Measurements from ENCODE around the gene WDR48. TPM values are rescaled to one million over a fixed set of nuclear protein-coding genes. Genes with fewer than 3 reads are reported as not detected.

The WDR48 gene
- total and polyA plus RNA-seq, 9 donors: 20.7 to 55.5 (median 38.2) TPM

GRCh38 chr3:39021465-39022285 is 30.1 kb upstream of the WDR48 start:
- H3K36me3 ChIP-seq: no peaks in the 10 kb centered on the region
- TF ChIP-seq EP300 (IDR thresholded peaks at IDR 0.05) (no peak), POLR2A (IDR thresholded peaks at IDR 0.05) (no peak), CTCF (IDR thresholded peaks at IDR 0.05) (no peak)
- peaks cover 2% of the 10 kb centered on the region for H3K4me1 ChIP-seq (ENCODE audit: insufficient read depth)
- H3K9me3 ChIP-seq: no peaks in the 10 kb centered on the region
- H3K27me3 ChIP-seq: no peaks in the 10 kb centered on the region
- no peak overlapping the region for H3K4me3 ChIP-seq
- intact Hi-C loops (cut with DNase I): no loop called here
- no peak overlapping the region for H3K27ac ChIP-seq
- DNase-seq: no peak
- 91 to 94% (median 93%) methylated on average over 4 of the region's 4 CpGs for WGBS, 3 donors

- Histone ChIP-seq H3K27ac (no peak overlapping the region), H3K27me3 (no peaks in the 10 kb centered on the region), H3K36me3 (no peaks in the 10 kb centered on the region), H3K4me3 (no peak overlapping the region), H3K9me3 (no peaks in the 10 kb centered on the region), H3K4me1 (ENCODE audit: insufficient read depth) (peaks cover 4% of the 10 kb centered on the region)
- TF ChIP-seq EP300 (IDR thresholded peaks at IDR 0.05) (no peak), CTCF (IDR thresholded peaks at IDR 0.05) (no peak), POLR2A (IDR thresholded peaks at IDR 0.05) (no peak)
- DNase-seq: no peak
- intact Hi-C loops (cut with DNase I): no loop called here
These were observed 29.6 kb upstream of the WDR48 start for GRCh38 chr3:39022286-39022630.

GRCh38 chr3:39024497-39024896 is 27.3 kb upstream of the WDR48 start:
- no peak for TF ChIP-seq CTCF (IDR thresholded peaks at IDR 0.05)
- TF ChIP-seq POLR2A (IDR thresholded peaks at IDR 0.05): no peak
- no peak for TF ChIP-seq EP300 (IDR thresholded peaks at IDR 0.05)
- Histone ChIP-seq H3K4me1 (ENCODE audit: insufficient read depth) (peaks cover 4% of the 10 kb centered on the region), H3K27ac (no peak overlapping the region), H3K4me3 (no peak overlapping the region), H3K36me3 (no peaks in the 10 kb centered on the region), H3K27me3 (no peaks in the 10 kb centered on the region), H3K9me3 (no peaks in the 10 kb centered on the region)
- intact Hi-C loops (cut with DNase I): no loop called here
- DNase-seq: no peak

GRCh38 chr3:39025222-39025970 is 26.4 kb upstream of the WDR48 start:
- TF ChIP-seq POLR2A (IDR thresholded peaks at IDR 0.05): no peak
- TF ChIP-seq CTCF (IDR thresholded peaks at IDR 0.05): no peak
- no peak for TF ChIP-seq EP300 (IDR thresholded peaks at IDR 0.05)
- peak; percentile 27 to 56 (median 36) for DNase-seq
- H3K36me3 ChIP-seq: no peaks in the 10 kb centered on the region
- no peak overlapping the region for H3K4me3 ChIP-seq
- H3K4me1 ChIP-seq (ENCODE audit: insufficient read depth): peaks cover 4% of the 10 kb centered on the region
- H3K27me3 ChIP-seq: no peaks in the 10 kb centered on the region
- 9 to 17% (median 10%) methylated on average over 6 of the region's 6 CpGs for WGBS, 3 donors
- peak overlapping the region in 1 of 2 donors; percentile 59 for H3K27ac ChIP-seq
- intact Hi-C loops (cut with DNase I): no loop called here
- H3K9me3 ChIP-seq: no peaks in the 10 kb centered on the region

Measured in ovary (tissue), 9 donors.